Erythroblast (primary cell): ENCODE data around the gene FOXP1.

ENCODE experiments used
- GATA1 ChIP-seq: IDR thresholded peaks from 2 replicates; pipeline ENCODE4 v1.6.1; 2011; ENCODE audit warnings: low read depth, mild to moderate bottlenecking, control low read depth, low read length, moderate library complexity
- POLR2A ChIP-seq: IDR thresholded peaks from 2 replicates; pipeline ENCODE4 v1.6.1; 2011; ENCODE audit warnings: mild to moderate bottlenecking, low read length

GRCh38 chr3:71351403-71352149 lies 232.0 kb downstream of the FOXP1 start:
- TF ChIP-seq POLR2A: no peak
- no peak for TF ChIP-seq GATA1
